ENCODE data around the gene PCYT2. TPM values are rescaled to one million over a fixed set of nuclear protein-coding genes. Genes with fewer than 3 reads are reported as not detected.
A peak's percentile ranks its signal among the peaks of the same experiment; 100 is the strongest.

The PCYT2 gene
- total and polyA plus RNA-seq, 9 of the 15 experiments (the other 6 are each of a cell fraction or from before 2014, with no cell fraction given) = 0.92 to 134 (median 82.5) TPM

GRCh38 chr17:81870131-81870980 is 40.8 kb downstream of the PCYT2 start (continued):
- TF ChIP-seq ZBTB40 (IDR thresholded peaks at IDR 0.05) (no peak), ZBTB40 (CRISPR knock-in tag; IDR thresholded peaks at IDR 0.05) (peak; percentile 24; the same call in 1 of the 2 replicates), CGGBP1 (CRISPR knock-in tag; IDR thresholded peaks at IDR 0.05) (no peak), ZNF644 (tag; IDR thresholded peaks at IDR 0.05; ENCODE audit: low read depth) (no peak), TRIM24 (IDR thresholded peaks at IDR 0.05) (no peak), MEF2A (IDR thresholded peaks at IDR 0.05; ENCODE audit: control insufficient read depth, low read depth, low read length) (no peak), E2F5 (CRISPR knock-in tag; IDR thresholded peaks at IDR 0.05) (no peak), NFE2 (IDR thresholded peaks at IDR 0.05; ENCODE audit: low read depth) (no peak), IRF2 (CRISPR knock-in tag; IDR thresholded peaks at IDR 0.05) (no peak), HNRNPH1 (optimal IDR thresholded peaks at IDR 0.05; ENCODE audit: low read depth, low read length) (peak; percentile 28), LARP7 (IDR thresholded peaks at IDR 0.05) (no peak), MCM5 (IDR thresholded peaks at IDR 0.05; ENCODE audit: low read depth) (no peak)
- TF ChIP-seq, protein P1, sequence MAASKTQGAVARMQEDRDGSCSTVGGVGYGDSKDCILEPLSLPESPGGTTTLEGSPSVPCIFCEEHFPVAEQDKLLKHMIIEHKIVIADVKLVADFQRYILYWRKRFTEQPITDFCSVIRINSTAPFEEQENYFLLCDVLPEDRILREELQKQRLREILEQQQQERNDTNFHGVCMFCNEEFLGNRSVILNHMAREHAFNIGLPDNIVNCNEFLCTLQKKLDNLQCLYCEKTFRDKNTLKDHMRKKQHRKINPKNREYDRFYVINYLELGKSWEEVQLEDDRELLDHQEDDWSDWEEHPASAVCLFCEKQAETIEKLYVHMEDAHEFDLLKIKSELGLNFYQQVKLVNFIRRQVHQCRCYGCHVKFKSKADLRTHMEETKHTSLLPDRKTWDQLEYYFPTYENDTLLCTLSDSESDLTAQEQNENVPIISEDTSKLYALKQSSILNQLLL (CRISPR knock-in tag; IDR thresholded peaks at IDR 0.05; ENCODE audit: borderline replicate concordance) = no peak
